Right atrium auricular region (tissue), 2 donors: ENCODE measurements around the gene ZBTB7C. TPM values are rescaled to one million over a fixed set of nuclear protein-coding genes. Genes with fewer than 3 reads are reported as not detected.

Source experiments
- DNase-seq: peaks from one replicate; pipeline ENCODE4 v3.0.0-alpha.2; 2019; ENCODE audit warnings: low spot score
- H3K27ac ChIP-seq, 2 donors: fragments of 200-600 bp; sonication (generic); 1 replicate in 1 of 2; 2 replicates in 1 of 2; pipeline ENCODE4 v1.5.1; 2016 to 2019
- H3K27me3 ChIP-seq, 2 donors: fragments of 200-600 bp; sonication (generic); one replicate each; pipeline versions ENCODE4 v1.5.1 to v1.6.0; 2017 to 2019
- H3K36me3 ChIP-seq: fragments of 200-600 bp; sonication (generic); one replicate; pipeline ENCODE4 v1.5.1; 2016
- H3K4me1 ChIP-seq, 2 donors: fragments of 200-600 bp; sonication (generic); one replicate each; pipeline versions ENCODE4 v1.5.1 to v1.6.0; 2017 to 2019
- H3K4me3 ChIP-seq, 2 donors: fragments of 200-600 bp; sonication (generic); 1 replicate in 1 of 2; 2 replicates in 1 of 2; pipeline ENCODE4 v1.5.1; 2017 to 2019; ENCODE audit warnings: mild to moderate bottlenecking in 1 of 2, moderate library complexity in 1 of 2
- H3K9me3 ChIP-seq, 2 donors: fragments of 200-600 bp; sonication (generic); one replicate each; pipeline ENCODE4 v1.5.1; 2019
- CTCF ChIP-seq, 2 donors: fragments of 200-600 bp; sonication (generic); IDR thresholded peaks; one replicate each; pipeline ENCODE4 v1.5.1; 2019; ENCODE audit warnings: antibody characterized with exemption in 2 of 2
- total RNA-seq, 2 donors: library from RNA; depleted of rRNA; stranded (reverse); fragments of >200 nt; gene quantifications; one replicate each; pipeline ENCODE4 v1.1.0, GENCODE V29; 2016

The ZBTB7C gene
- total RNA-seq, 2 donors from 2014 or later = 1.8 to 7.7 TPM

- peaks cover 0 to 15% of the 10 kb centered on the region in 2 donors for H3K4me1 ChIP-seq
- no peaks in the 10 kb centered on the region for H3K36me3 ChIP-seq
- no peak overlapping the region for H3K27ac ChIP-seq
- no peaks in the 10 kb centered on the region for H3K9me3 ChIP-seq
- no peak overlapping the region for H3K4me3 ChIP-seq
- no peak for TF ChIP-seq CTCF (IDR thresholded peaks at IDR 0.05)
- DNase-seq = no peak
- H3K27me3 ChIP-seq = no peaks in the 10 kb centered on the region
Observed at GRCh38 chr18:48188609-48189008, 220.6 kb downstream of the ZBTB7C start.

GRCh38 chr18:48186861-48187260 lies 222.3 kb downstream of the ZBTB7C start:
- Histone ChIP-seq H3K36me3 (no peaks in the 10 kb centered on the region), H3K9me3 (no peaks in the 10 kb centered on the region), H3K27ac (no peak overlapping the region), H3K4me1 (peaks cover 0 to 13% of the 10 kb centered on the region in 2 donors), H3K27me3 (no peaks in the 10 kb centered on the region), H3K4me3 (no peak overlapping the region)
- no peak for TF ChIP-seq CTCF (IDR thresholded peaks at IDR 0.05)
- no peak for DNase-seq

- no peak for TF ChIP-seq CTCF (IDR thresholded peaks at IDR 0.05)
- no peak for DNase-seq
- H3K36me3 ChIP-seq = no peaks in the 10 kb centered on the region
- H3K27me3 ChIP-seq = no peaks in the 10 kb centered on the region
- peaks cover 0 to 13% of the 10 kb centered on the region in 2 donors for H3K4me1 ChIP-seq
- H3K9me3 ChIP-seq = no peaks in the 10 kb centered on the region
- H3K27ac ChIP-seq = no peak overlapping the region
- H3K4me3 ChIP-seq = no peak overlapping the region
Observed at GRCh38 chr18:48186131-48186766, 222.9 kb downstream of the ZBTB7C start.

- no peak overlapping the region for H3K4me3 ChIP-seq
- H3K9me3 ChIP-seq = no peaks in the 10 kb centered on the region
- no peaks in the 10 kb centered on the region for H3K27me3 ChIP-seq
- no peak for DNase-seq
- H3K4me1 ChIP-seq = peaks cover 0 to 13% of the 10 kb centered on the region in 2 donors
- no peaks in the 10 kb centered on the region for H3K36me3 ChIP-seq
- no peak overlapping the region for H3K27ac ChIP-seq
- no peak for TF ChIP-seq CTCF (IDR thresholded peaks at IDR 0.05)
Observed at GRCh38 chr18:48184118-48184517, 225.1 kb downstream of the ZBTB7C start.

- no peak for TF ChIP-seq CTCF (IDR thresholded peaks at IDR 0.05)
- Histone ChIP-seq H3K36me3 (no peaks in the 10 kb centered on the region), H3K27me3 (no peaks in the 10 kb centered on the region), H3K27ac (no peak overlapping the region), H3K4me1 (peaks cover 0 to 13% of the 10 kb centered on the region in 2 donors), H3K4me3 (no peak overlapping the region), H3K9me3 (no peaks in the 10 kb centered on the region)
- DNase-seq = no peak
Observed at GRCh38 chr18:48183613-48184012, 225.6 kb downstream of the ZBTB7C start.

- peaks cover 0 to 13% of the 10 kb centered on the region in 2 donors for H3K4me1 ChIP-seq
- H3K27ac ChIP-seq = no peak overlapping the region
- DNase-seq = no peak
- H3K27me3 ChIP-seq = no peaks in the 10 kb centered on the region
- no peak for TF ChIP-seq CTCF (IDR thresholded peaks at IDR 0.05)
- no peaks in the 10 kb centered on the region for H3K9me3 ChIP-seq
- no peak overlapping the region for H3K4me3 ChIP-seq
- no peaks in the 10 kb centered on the region for H3K36me3 ChIP-seq
Observed at GRCh38 chr18:48182779-48183178, 226.4 kb downstream of the ZBTB7C start.
